Activated T-cell treated with anti-CD3 and anti-CD28 coated beads for 1 hour (primary cell): ENCODE measurements around the gene LSAMP.

Experiments used
- DNase-seq: peaks from one replicate; pipeline ENCODE4 v3.0.0-alpha.2; 2020; ENCODE audit warnings: low read depth

LSAMP gene

DNA sequence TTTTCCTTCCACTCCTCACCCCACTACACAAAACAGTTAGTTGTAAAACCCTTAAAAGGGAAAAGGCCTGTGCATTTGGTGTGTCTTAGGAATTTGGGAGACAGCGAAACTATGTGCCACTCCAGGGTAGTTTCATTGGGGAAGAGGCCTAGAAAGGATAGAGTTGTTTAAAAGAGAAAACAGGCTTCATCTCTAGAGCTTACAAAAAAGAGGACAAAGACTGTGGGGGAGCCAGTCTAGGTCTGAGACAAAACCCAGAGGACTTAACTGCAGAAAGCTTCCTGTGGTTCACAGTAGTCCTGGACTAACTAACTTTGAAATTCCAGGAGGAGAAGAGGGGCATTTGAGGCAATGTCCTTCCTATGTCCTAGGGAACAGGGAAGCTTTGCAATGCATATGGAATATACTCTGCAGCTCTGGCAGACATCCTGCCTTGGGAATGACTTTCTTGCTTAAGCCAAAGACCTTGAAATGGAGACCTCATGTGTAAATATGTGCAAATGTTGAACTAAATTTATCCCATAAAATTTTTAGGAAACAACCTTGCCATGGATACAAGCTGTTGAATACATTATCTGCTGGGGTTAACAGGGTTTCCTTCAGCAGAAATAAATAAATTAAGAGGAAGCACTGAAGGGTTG lies 159.4 kb downstream of the LSAMP start:
- no peak for DNase-seq

DNA sequence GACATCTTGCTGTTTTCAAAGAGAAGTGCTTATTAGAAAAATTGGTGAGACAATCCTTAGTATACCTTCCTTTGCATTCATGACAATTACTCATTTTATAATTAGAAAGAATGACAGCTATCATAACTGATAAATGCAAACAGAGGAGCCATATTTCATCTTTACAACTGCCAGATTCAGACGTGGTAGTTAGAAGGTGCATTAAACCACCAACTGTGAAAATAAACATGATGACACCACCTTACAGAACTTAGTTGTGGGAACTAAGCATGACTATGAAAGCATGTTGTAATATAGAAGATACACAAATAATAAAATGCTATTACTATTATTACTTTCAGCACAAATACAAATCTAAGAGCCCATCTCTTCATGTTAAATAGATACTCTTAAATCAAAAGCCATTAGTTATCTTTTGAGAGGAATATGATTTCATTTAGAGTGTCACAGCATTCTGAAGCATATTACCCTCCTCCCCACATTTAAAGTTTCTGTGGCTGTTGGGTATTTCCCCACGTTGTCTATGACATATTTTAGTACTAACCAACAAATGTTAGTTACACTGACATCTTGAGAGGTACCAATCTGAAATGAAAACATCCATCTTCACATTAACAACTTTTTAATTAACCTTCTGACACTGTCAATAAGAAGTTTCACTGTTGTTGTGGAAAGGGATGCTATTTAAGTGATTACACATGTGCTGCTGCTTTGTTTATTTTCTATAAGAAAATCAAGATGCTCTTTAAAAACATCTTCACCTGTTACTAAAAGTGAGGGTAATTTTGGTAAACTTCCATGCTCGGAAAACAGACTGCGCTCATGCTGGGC lies 163.8 kb downstream of the LSAMP start:
- no peak for DNase-seq

DNA sequence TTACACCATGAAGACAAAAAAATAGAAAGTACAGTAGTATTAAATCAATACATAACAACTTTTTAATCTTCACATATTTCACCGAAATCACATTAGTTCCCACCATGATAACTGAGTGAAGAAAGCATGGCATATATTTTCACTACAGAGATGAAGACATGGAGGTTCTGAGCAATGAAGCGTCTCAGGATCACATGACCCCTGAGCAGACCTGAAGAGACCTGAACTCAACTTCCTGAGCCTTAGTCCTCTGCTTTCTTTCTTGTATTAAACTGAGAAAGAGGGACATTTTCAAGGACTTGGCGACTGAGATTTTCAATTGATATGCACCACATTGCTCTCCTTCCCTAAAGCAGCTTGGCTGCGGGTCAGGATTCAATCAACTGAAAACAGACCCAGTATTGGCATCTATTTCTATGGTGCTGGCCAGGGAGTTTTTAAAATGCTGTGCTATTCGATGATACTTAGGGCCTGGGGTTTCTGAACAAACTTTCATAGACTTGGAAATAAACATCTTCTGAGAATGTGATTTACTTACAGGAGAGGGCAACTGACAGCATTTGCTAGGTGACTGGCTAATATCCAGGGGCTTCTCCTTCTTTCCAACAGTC lies 165.1 kb downstream of the LSAMP start:
- DNase-seq: no peak

DNA sequence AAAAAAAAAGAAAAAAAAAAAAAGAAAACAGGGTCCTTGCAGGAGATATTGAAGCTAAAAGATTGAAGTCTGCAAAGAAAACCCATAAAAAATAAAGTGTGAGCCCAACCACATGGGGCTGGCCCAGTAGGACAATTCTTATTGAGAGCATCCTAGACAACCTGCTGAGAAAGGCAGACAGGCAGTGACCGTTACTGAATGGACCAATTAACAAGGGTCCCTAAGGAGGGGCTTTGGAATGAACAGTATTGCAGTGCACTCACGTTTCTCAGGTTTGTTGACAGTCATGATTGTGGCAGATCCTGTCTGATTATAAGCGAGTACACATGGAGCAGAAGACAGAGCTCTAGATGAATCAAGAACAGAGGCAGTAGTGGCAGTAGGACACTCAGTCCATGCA lies 168.6 kb downstream of the LSAMP start:
- no peak for DNase-seq

DNA sequence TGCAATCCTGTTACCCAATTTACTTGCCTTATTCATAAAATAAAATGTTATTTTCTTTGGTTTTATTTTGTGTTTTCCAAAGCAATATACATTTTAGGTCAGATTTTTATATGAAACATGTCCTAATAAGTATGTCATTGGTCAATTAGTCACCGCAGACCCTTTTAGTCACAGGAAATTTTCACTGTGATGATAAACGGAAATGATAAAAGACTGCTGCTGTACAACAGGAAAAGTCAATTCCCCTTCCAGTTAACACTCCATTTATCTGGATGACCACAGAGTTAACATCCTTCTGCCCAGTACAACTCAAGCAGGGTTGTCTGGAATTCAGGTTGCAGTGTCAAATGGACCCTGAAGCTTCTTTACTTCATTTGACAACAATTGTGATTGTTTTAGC lies 175.2 kb downstream of the LSAMP start:
- no peak for DNase-seq

DNA sequence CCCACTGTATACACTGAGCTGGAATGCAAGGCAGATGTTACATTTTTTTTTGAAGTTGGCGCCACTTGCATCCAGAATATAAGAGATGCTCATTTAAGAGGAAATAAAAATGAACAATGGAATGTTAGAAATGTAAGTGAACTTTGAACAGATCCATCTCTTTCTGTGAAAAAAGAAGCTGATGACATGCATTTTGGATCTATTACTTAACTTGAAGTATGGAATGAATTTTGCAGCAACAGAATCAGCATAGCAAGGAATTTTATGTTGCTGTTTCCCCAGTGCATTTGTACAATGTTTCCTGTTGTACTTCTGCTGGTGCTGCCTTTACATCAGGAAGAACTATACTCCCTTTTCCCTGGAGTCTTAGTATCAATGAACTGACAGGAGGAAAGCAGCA lies 178.2 kb downstream of the LSAMP start:
- no peak for DNase-seq

DNA sequence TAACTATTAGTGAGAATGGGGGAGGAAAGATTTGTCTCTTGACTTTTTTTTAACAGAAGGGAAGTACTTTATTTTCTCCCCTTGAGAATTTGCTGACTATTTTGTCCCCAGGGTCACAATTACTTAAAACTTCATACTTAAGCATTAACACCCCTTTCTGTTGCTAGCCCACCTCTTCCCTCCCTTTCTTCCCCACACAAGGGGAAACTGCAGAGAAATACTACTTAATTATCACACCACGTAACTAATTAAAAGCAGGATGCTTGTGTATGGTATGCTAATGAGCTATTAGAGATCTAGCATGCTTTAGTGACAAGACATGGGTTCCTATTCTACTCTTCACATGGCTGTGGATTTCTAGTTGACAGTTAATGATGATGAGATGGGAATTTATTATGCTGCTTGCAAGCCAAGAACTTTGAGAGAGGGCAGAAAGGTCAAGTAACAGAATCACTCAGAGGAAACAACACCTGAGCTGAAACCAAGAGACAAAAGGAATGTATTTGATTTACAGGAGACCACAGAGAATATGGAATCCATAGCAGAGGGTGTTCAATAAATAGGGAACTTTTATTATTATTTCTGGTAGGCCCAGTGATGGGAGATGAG lies 179.2 kb downstream of the LSAMP start:
- DNase-seq: no peak

DNA sequence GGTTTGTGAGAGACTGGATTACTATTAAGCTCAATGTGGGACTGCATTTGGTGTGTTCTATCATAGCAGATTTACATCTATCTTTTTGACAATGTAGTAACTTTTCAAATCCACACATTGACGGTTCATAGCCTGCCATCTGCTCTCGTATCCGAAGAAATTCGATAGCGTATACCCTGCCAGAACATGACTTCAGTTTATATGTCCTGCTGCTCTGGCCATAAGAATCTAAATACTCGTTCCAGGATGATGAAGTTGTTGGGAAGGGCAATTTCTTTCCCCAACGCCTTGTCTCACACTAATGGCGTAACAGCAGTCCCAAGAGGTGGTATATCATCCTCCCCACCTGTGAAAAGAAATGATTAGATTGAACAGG lies 180.0 kb downstream of the LSAMP start:
- DNase-seq: no peak

DNA sequence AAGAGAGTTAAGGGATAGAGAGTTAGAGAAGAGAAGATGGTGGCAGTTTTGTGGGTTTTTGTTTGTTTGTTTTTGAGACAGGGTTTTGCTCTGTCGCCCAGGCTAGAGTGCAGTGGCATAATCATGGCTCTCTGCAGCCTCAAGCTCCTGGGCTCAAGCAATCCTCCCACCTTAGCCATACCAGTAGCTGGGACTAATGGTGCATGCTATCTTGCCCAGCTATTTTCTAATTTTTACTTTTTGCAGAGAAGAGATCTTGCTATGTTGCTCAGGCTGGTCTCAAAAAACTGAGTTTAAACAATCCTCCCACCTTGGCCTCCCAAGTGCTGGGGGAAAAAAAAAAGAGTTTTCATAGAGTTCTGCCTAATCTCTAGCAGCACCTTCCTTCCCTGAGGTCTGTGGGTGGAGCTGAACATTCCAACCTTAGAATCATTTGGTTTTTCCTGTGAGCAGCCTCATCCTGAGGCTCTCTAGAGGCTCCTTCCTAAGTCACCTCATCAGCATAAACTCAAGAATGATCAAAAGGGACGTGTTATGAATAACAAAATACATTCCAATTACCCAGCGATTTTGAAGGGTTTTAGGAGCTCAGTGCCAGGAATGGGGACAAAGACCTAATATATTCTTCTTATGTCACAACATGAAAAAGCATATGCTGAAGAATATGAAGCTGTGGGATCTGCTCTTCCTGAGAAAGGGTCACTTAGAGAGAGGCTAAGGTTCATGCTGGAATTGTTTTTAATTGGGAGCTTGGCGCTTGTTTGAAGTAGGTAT lies 180.6 kb downstream of the LSAMP start:
- no peak for DNase-seq

DNA sequence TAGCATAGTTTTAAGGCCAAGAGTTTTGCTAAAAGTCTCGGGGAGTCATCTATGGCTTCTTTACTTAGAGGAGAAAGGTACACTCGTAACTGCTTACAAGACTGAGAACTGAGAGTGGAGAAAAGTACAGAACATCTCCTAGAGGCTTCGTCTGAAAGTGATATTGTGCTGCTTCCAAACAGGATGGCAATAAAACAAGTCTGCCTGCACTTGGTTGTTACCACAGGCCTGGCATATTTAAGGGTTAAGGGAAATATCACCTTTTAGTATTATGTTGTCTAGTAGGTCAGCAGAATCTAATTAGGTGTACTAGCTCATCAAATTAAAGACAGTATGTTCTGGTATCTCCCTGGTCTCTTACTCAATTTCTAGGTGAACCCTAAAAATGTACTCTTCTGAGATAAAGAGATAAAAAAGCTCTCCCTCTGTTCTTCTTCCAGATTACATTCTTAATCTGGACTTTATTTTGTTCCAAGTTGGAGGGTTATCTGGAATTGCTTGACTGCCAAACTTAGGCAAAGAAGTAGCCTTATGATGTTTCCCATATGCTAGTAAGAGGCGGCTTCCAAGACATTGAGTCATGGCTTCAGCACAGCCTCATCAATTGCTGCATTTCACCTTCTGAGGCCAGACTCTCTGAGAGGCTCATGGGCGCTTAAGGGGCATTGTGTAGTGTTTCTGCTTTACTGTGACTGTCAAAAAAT lies 181.3 kb downstream of the LSAMP start:
- no peak for DNase-seq

DNA sequence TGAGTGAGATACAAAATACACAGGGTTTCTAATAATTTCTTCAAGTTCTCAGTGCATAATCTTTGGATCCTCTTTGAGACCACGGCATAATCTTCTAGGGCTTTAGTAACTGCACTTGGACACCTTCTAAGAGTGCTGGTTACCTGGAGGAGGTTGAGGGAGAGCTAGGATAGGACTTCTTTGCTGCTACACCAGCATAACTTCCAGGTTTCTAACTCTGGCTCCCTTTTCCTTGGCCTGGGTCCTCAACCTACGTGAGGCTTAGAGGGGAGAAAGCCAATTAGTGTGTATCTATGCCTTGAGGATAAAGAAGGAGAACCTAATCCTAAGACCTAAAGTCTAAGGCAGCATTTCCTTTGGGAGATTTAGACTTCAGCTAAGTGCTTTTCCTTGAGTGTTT lies 184.8 kb downstream of the LSAMP start:
- no peak for DNase-seq

DNA sequence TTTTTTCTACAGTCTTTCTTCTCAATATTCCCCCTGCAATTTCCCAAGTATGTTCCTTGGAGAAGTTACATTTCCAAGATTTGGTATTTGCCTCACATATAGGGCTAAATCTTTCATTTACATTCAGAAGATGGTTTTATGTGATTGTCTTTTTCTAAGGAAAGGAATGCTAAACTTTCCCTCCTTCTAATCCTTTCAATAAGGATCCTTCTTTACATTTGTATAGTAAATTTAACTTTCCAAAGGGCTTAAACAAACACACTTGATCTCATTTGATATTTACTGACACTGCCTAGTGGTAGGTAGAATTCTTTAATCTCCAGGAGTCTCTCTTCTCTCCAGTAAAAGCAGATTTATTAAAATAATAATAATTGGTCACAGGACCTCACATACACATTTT lies 185.3 kb downstream of the LSAMP start:
- no peak for DNase-seq

DNA sequence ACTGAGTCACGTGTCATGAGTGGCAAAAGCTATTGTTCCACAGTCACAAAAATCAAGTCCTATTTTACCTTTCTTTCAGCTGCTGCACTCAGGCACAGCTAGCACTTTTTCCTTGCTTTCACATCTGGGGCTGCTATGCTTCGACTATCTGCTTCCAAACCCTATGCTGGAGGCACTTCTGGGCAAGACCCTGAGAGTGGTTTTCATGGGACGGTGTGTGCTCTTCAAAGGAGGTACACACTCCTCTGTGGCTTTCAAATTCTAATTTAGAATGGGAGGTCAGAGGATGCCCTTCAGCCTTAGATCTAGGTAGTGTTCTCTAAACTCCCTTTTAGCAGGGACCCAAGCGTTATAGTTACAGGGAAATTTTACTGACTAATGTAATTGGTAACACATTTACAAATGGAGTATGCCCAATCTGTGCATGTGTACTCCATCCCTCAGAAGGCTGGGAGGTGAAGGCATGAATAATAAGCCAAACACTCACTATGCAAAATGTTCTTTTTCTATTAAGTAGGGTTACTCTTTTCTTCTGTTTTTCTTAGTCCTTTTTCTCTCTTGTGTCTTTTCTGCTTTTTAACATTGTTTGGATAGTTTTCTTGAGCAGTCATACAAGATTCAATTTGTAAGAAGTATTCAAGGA lies 188.3 kb downstream of the LSAMP start:
- no peak for DNase-seq

DNA sequence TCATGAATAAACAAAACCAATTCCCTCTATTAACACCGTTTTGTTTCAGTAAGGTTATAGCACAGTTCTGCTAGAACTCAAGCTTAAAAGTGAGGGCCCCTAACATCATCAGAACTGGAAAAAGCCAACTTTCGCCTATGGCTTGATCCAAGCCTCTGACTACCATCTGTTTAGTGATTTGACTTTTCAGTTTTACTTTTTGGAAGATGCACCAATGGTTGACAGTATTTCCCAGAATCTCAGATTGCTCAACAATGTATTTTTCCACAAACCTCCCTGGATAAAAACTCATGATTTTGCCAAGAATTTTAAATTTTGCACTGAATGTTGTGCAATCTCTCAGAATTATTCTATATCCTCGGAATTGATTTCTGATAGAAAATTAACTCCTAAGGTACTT lies 190.7 kb downstream of the LSAMP start:
- no peak for DNase-seq

DNA sequence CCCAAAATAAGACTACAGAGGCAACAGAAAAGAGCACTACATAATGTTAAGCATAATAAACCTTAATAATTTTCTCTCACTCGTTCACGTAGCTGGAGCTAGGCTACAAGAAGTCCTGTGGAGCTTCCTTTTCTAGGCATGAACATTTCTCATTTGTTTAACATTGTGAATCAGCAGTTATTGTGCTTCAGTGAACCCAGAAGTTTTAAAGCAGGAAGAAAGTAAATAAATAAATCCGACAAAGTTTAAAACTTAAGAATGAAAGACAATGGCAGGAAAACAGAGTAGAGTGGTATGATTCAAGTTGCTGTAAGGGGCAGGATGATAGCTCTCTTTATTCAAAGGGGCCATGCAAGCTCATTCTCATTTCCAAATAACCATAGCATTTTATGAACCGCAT lies 191.8 kb downstream of the LSAMP start:
- no peak for DNase-seq

DNA sequence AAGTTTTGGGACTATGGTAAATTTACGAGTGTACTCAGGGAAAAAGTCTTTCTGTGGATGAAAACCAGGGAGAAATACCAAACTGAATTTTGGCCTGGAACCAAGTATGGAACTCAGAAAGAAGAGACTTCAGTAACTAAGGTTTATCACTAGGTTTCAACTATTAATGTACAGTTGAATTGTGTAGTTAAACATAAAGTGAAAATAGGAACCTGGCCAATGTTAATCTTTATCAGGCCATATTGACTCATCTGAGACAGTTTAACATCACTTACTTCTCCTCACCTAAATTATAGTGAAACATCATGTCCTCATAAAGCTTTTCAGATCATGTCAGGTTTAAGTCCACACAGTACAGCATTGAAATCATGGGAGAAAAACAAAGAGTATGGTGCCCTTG lies 197.7 kb downstream of the LSAMP start:
- DNase-seq: no peak

DNA sequence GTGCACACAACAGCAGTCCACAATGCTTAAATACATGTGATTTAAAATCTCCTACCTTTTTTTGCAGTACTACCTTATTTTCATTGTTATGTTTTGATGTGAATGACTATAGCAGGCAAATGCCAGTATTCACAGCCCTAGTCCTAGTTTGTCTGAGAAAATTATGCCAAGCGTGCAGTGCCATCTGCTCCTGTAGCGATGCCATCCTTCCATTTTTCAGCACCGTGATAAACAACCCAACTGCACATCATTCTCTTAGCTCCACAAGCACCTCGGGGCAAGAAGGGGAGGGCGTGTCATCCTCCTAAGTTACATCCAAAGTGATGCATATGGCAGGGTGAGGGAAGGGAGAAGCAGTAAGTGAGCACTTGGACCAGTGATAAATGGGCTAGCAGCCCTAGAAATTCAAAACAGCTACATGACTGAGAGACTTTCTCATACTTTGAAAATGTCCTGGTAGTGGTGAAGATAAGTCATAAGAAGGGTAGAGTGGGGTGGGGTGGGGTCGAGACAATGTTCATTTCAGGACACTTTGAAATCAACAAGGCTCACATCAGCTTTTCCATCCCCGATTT lies 198.8 kb downstream of the LSAMP start:
- DNase-seq: no peak

DNA sequence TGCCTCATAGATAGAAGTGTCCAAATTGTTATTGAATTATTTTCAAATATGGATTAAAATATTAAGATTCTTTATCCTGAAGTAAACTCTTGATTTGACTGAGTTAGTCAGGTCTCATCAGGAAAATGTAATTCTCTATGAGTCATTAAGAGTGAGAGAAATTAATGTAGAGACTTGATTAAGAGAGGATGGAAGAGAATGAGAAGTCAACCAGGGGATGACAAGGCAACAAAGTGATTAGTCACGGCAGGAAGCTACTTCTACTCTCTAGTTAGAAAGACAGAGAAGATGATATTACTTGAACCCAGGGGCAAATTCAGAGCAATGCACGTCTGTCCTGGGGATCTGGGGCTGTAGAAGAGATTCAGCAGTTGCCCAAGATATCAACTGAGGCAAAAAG lies 202.5 kb downstream of the LSAMP start:
- no peak for DNase-seq

DNA sequence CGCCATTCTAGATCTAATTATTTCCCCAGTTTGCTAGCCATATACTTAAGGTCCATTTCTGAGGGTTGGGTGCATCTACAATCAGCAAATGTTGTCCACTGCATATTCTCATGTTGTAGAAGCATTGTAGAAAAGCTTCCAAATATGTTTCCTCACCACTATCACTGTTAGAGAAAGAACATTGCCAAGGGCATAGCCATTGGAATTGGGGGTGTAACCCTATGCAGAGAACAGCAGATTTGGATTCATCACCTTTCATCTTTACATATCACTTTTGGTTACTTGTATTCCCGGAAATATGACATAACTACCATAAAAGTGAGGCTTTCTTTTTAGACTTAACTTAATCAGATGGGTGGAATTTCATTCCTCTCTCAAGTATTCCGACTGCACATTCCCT lies 203.6 kb downstream of the LSAMP start:
- DNase-seq: no peak

DNA sequence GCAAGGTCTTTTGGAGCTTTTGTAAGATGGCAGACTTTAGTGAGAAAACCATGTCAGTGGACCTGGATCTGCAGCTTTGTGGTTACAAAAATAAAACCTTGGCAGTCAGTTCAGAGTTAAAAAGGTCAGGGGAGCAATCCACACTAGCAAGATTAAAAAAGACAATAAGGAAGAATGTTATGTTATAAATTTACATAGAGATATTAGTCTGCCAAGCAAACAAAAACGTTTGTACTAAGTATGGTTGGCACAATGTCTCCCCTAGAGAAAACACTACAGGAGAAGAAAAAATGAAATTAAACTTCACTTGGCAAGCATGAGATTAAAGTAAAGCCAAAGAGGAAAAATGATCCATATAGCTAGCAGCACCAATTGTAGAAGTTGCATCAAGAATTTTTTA lies 205.0 kb downstream of the LSAMP start:
- DNase-seq: no peak
